Ovary (tissue), 10 donors: ENCODE data around the gene MYRIP. TPM values are rescaled to one million over a fixed set of nuclear protein-coding genes. Genes with fewer than 3 reads are reported as not detected.

Experiments used
- DNase-seq, 5 donors: peaks; one replicate each; pipeline ENCODE4 v3.0.0-alpha.2; 2019 to 2020
- H3K27ac ChIP-seq, 2 donors: fragments of 200-600 bp; one replicate each; pipeline versions ENCODE4 v1.5.1 to v1.8.0; 2019 to 2022
- H3K27me3 ChIP-seq: fragments of 200-600 bp; one replicate; pipeline ENCODE4 v1.8.0; 2022
- H3K36me3 ChIP-seq: fragments of 200-600 bp; sonication (generic); one replicate; pipeline ENCODE4 v1.5.1; 2019
- H3K4me1 ChIP-seq: one replicate; pipeline ENCODE4 v1.8.1; 2013; ENCODE audit warnings: mild to moderate bottlenecking, moderate library complexity; ENCODE audit not compliant: insufficient read depth
- H3K4me3 ChIP-seq: fragments of 200-600 bp; sonication (generic); one replicate; pipeline ENCODE4 v1.5.1; 2017
- H3K9me3 ChIP-seq, 2 donors: fragments of 200-600 bp in 1 of 2; sonication (generic) in 1 of 2; one replicate each; pipeline versions ENCODE4 v1.5.1 to v1.8.1; 2013 to 2019; ENCODE audit warnings: mild to moderate bottlenecking in 1 of 2, moderate library complexity in 1 of 2
- EP300 ChIP-seq: sonication (generic); formaldehyde crosslinking; IDR thresholded peaks from one replicate; pipeline ENCODE4 v1.6.1; 2017; ENCODE audit warnings: antibody characterized with exemption
- POLR2A ChIP-seq: fragments of 450-650 bp; IDR thresholded peaks from one replicate; pipeline ENCODE4 v1.6.1; 2017; ENCODE audit warnings: antibody characterized with exemption, mild to moderate bottlenecking, moderate library complexity
- WGBS, 3 donors: extraction: QIAGEN DNeasy Blood & Tissue Kit in 1 of 3; methylation state at CpG; one replicate each; pipeline versions ENCODE4 v1.1.5 to v1.1.7; 2013 to 2017; 5-methylcytosine and 5-hydroxymethylcytosine counted together
- intact Hi-C, 4 donors: fragments of 100-400 bp; cut with DNase I; formaldehyde crosslinking; loops; one replicate each; pipeline versions ENCODE4 v1.11.0 to v1.15.1; 2022 to 2023
- long read RNA-seq, 3 donors: library from polyadenylated mRNA in 2 of 3; unstranded in 2 of 3; transcript quantifications; one replicate each; pipeline ENCODE4 v2.0.0 and lab custom pipeline, GENCODE V29; 2021 to 2026
- polyA plus RNA-seq, 2 donors: library from polyadenylated mRNA; stranded (reverse); fragments of 200-250 nt in 1 of 2; fragments of 350-450 nt in 1 of 2; fragmentation: Illumina TruSeq in 1 of 2; extraction: RNeasy Lipid Tissue Mini Kit (QIAGEN cat#74804) in 1 of 2; gene quantifications; one replicate each; pipeline ENCODE4 v1.2.3, GENCODE V29; 2013 to 2014
- total RNA-seq, 7 donors: library from RNA; depleted of rRNA in 2 of 7; stranded (reverse); fragments of >200 nt in 2 of 7; fragmentation: NEBNext Ultra II Directional in 3 of 7; extraction: Animal tissue kit (Norgen Biotek cat#: 25700) in 3 of 7; gene quantifications; one replicate each; pipeline versions ENCODE4 v1.1.0 to v1.2.4, GENCODE V29; 2016 to 2023
- TF ChIP-seq, protein P1 (sequence below), 3 donors: fragments of 450-650 bp in 2 of 3; fragments of 200-600 bp in 1 of 3; IDR thresholded peaks; one replicate each; pipeline versions ENCODE4 v1.5.1 to v1.8.0; 2016 to 2022; ENCODE audit warnings: antibody characterized with exemption in 3 of 3, mild to moderate bottlenecking in 1 of 3
- donor health status: DM: no; HTN: no; CAD: no; lungs with moderate emphysema.
- donor health status: DM: no; HTN: no; CAD: no.
- donor health status: Bipolar disorder and iron deficiency.
- donor health status: DM: yes; HTN: yes; CAD: no.
- donor health status: DM: no; HTN: no; CAD: no.
- donor health status: DM: yes; HTN: yes; CAD: no.

Gene MYRIP
- 1 to 10 TPM; 2.8 to 8.4 (median 4.5) TPM for total RNA-seq
- 1 to 10 TPM; 4.1 to 5.5 TPM for polyA plus RNA-seq
- long read RNA-seq, donor 1, partial matches to known transcripts, result 4 of 7 reads
- long read RNA-seq, donor 1, other reads (novel, unspliced or antisense), result 3 of 7 reads
- long read RNA-seq, donor 2, result 0 reads
- long read RNA-seq, donor 3, full-length matches to known transcripts, result 5 of 7 reads
- long read RNA-seq, donor 3, partial matches to known transcripts, result 1 of 7 reads
- long read RNA-seq, donor 3, other reads (novel, unspliced or antisense), result 1 of 7 reads

DNA sequence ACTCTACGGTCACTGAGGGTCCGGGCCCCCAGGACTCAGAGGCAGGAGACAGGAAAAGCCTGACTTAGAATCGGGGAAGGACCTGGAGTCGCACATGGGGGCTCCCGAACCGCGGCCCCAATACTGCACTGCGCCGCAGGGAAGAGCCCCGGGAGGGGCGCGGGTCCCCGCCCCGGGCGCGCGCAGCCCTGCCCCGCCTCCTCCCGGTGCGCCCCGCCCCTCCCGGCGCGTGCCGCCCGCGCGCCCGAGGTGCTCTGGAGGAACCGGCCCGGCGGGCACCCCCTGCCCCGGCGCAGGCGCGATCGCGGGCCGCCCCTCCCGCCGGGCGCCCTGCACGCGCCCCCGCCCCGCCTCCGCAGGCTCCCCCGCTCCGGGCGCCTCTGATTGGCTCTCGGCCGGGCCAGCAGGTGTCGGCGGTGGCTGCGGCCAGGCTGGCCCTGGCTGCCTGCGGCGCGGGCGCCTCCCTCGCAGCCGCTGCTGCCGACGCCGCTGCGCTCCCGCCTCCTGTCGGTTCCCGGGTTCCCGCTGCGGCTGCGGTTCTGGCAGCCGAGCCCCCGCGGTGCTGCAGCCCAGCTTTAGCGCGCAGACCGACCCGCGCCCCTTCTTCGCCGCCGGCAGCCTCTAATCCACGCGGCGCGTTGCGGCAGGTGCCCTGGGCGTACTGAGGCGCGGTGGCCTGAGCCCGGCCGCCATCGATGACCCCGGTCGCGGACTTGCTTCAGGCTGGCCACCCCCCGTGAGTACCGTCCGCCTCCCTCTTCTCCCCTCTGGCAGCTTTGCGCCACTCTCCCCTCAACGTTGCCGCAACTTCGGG is at the start of gene MYRIP:
MYRIP (plus strand) TSS at position 429 of the 814 bp plus-strand sequence. CDS start 91,208 bp downstream, outside the sequence.
- peak within 1 kb of the TSS; percentile 49 for H3K4me3 ChIP-seq
- 0 to 1% (median 1%) methylated on average over 53 to 103 of the region's 103 CpGs for whole genome bisulfite sequencing, 3 donors
- no peaks in the 10 kb centered on the region for H3K9me3 ChIP-seq
- no peaks in the 10 kb centered on the region for H3K36me3 ChIP-seq
- no peaks in the 10 kb centered on the region for H3K27me3 ChIP-seq
- H3K4me1 ChIP-seq, result peaks cover 4% of the 10 kb centered on the region
- H3K27ac ChIP-seq, result peak within 1 kb of the TSS in 1 of 2 donors; percentile 13
- intact Hi-C loops, result no loop called here
- TF ChIP-seq EP300 (no peak), POLR2A (no peak)
- TF ChIP-seq, protein P1, sequence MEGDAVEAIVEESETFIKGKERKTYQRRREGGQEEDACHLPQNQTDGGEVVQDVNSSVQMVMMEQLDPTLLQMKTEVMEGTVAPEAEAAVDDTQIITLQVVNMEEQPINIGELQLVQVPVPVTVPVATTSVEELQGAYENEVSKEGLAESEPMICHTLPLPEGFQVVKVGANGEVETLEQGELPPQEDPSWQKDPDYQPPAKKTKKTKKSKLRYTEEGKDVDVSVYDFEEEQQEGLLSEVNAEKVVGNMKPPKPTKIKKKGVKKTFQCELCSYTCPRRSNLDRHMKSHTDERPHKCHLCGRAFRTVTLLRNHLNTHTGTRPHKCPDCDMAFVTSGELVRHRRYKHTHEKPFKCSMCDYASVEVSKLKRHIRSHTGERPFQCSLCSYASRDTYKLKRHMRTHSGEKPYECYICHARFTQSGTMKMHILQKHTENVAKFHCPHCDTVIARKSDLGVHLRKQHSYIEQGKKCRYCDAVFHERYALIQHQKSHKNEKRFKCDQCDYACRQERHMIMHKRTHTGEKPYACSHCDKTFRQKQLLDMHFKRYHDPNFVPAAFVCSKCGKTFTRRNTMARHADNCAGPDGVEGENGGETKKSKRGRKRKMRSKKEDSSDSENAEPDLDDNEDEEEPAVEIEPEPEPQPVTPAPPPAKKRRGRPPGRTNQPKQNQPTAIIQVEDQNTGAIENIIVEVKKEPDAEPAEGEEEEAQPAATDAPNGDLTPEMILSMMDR (IDR thresholded peaks at IDR 0.05), result no peak
- peak; percentile 66 to 77 (median 68) for DNase-seq

DNA sequence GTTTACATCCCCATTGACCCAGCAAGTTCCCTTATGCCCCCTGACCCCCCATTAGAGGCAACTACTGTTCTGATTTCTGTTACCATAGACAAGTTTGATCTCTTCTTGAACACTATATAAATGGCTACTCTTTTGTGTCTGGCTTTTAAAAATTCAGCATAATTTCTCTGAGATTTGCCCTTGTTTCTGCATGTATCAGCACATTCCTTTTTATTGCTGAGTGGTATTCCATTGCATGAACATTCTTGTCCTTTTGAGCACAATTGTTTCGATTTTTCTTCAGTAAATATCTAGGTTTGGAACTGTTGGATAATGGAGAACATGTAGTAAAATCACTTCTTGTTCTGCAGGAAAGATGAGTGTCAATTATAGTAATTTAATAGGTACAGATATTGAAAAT is 49.1 kb upstream of the MYRIP start:
- TF ChIP-seq, protein P1 (IDR thresholded peaks at IDR 0.05), result no peak
- TF ChIP-seq POLR2A (no peak), EP300 (no peak)
- intact Hi-C loops, result no loop called here
- no peak overlapping the region for H3K4me3 ChIP-seq
- 84 to 92% (median 92%) methylated on average over 1 of the region's 1 CpG for WGBS, 3 donors
- H3K4me1 ChIP-seq, result peaks cover 3% of the 10 kb centered on the region
- H3K27ac ChIP-seq, result no peak overlapping the region
- H3K36me3 ChIP-seq, result no peaks in the 10 kb centered on the region
- H3K9me3 ChIP-seq, result no peaks in the 10 kb centered on the region
- no peak for DNase-seq
- no peaks in the 10 kb centered on the region for H3K27me3 ChIP-seq

DNA sequence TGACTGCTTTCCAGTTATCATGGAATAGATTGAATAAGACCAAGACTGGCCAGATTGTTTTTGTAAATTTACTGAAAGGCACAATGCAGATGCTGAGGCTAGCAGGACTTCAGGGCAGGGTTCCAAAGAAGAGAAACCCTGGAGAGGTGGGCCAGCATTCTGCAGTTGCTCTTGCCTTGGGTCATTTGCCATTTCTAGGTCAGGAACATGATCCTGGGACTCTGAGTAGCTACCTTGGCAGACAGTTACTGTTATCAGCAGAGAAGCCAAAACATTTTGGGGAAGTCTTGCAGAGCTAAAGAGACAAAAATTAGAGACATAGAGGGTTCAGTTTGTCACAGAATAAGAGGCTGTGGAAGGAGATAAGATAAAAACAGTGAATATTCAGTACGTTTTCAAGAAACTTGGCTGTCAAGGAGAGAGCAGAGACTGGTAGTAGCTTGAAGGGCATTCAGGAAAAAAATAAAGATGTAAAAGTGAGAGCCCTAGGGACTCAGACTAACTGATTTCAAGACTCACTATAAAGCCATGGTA is 46.8 kb upstream of the MYRIP start:
- H3K27me3 ChIP-seq, result no peaks in the 10 kb centered on the region
- no peaks in the 10 kb centered on the region for H3K36me3 ChIP-seq
- H3K4me1 ChIP-seq, result peaks cover 3% of the 10 kb centered on the region
- no peaks in the 10 kb centered on the region for H3K9me3 ChIP-seq
- TF ChIP-seq, protein P1 (IDR thresholded peaks at IDR 0.05), result no peak
- 6 to 19% (median 6%) methylated on average over 1 of the region's 1 CpG for WGBS, 3 donors
- no peak for DNase-seq
- H3K4me3 ChIP-seq, result no peak overlapping the region
- intact Hi-C loops, result no loop called here
- H3K27ac ChIP-seq, result no peak overlapping the region

DNA sequence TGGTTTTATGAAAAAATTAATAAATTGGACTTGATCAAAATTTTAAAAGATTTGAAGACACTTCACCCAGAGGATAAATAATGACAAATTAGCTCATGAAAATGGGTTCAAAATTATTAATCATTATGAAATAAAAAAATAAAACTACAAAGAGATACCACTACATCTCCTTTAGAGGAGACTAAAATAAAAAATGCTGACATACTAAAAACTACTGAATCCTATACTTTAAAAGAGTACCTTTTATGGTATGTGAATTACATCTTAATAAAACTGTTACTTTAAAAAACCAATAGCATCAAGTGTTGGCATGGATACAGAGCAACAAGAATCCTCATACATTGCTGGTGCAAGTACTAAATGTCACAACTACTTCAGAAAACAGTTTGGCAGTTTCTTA is 46.0 kb upstream of the MYRIP start:
- H3K36me3 ChIP-seq, result no peaks in the 10 kb centered on the region
- no peaks in the 10 kb centered on the region for H3K9me3 ChIP-seq
- TF ChIP-seq POLR2A, result no peak
- no peak for TF ChIP-seq EP300
- TF ChIP-seq, protein P1 (IDR thresholded peaks at IDR 0.05), result no peak
- H3K27ac ChIP-seq, result no peak overlapping the region
- H3K4me1 ChIP-seq, result peaks cover 3% of the 10 kb centered on the region
- DNase-seq, result no peak
- intact Hi-C loops, result no loop called here
- H3K27me3 ChIP-seq, result no peaks in the 10 kb centered on the region
- H3K4me3 ChIP-seq, result no peak overlapping the region
